HepG2 (cell line): Measurements from ENCODE around the gene PRAMEF20. TPM values are rescaled to one million over a fixed set of nuclear protein-coding genes. Genes with fewer than 3 reads are reported as not detected.

Experiments
- ATAC-seq: fragments of 200-7000 bp; cut with Tn5 transposase; 3 replicates; pipeline ENCODE4 v1.9.1; 2020; ENCODE audit warnings: mild to moderate bottlenecking, moderate library complexity
- BruUV-seq: library from RNA; stranded (reverse); fragments of 400-500 nt; replicated peaks from 2 replicates; lab custom pipeline; 2021; lab: Mats Ljungman, UMichigan
- CTCF ChIA-PET: fragments of 300-600 bp; formaldehyde crosslinking; extraction: SDS; loops from one replicate; lab custom pipeline; 2021; ENCODE audit warnings: low total read pairs, inconsistent platforms, low intra/inter-chr PET ratio; lab: Yijun Ruan, JAX
- POLR2A ChIA-PET: fragments of 350-600 bp; sonication (Branson Sonifier 250); formaldehyde crosslinking; loops from one replicate; lab custom pipeline; 2020; ENCODE audit warnings: antibody characterized with exemption, inconsistent platforms; lab: Yijun Ruan, JAX
- DNase-seq: peaks from one replicate; pipeline ENCODE4 v3.0.0-alpha.2; 2015; ENCODE audit warnings: low spot score
- FAIRE-seq: peaks from 3 replicates; lab custom pipeline; 2011; peaks lifted over from hg19 to GRCh38; lab: Jason Lieb, UNC
- H2AFZ ChIP-seq: one replicate; pipeline ENCODE4 v1.6.1; 2011; ENCODE audit warnings: low read length, inconsistent platforms
- H3K27ac ChIP-seq: fragments of 300-600 bp; 3 replicates; pipeline ENCODE4 v1.8.0; 2011; ENCODE audit warnings: mixed run types, mild to moderate bottlenecking, mixed read lengths, low read length, inconsistent platforms; ENCODE audit not compliant: insufficient read depth; ENCODE audit errors: extremely low read length
- H3K27me3 ChIP-seq, 2 experiments: fragments of 200-600 bp in 1 of 2; 2 replicates in 1 of 2; 3 replicates in 1 of 2; pipeline versions ENCODE4 v1.6.0 to v1.8.0; 2011; ENCODE audit warnings: low read length in 2 of 2, mild to moderate bottlenecking in 2 of 2, moderate library complexity in 2 of 2, inconsistent platforms in 1 of 2; ENCODE audit not compliant: insufficient read depth in 2 of 2, control insufficient read depth in 1 of 2
- H3K36me3 ChIP-seq, 2 experiments: fragments of 200-600 bp in 1 of 2; replicated peaks in 1 of 2; 2 replicates in 1 of 2; 3 replicates in 1 of 2; pipeline versions ENCODE4 v1.5.1 to v1.8.0; 2011; ENCODE audit warnings: low read length in 2 of 2, inconsistent platforms in 1 of 2; ENCODE audit not compliant: insufficient read depth in 2 of 2, control insufficient read depth in 1 of 2
- H3K4me1 ChIP-seq: 2 replicates; pipeline ENCODE4 v1.5.1; 2012; ENCODE audit warnings: low read length, inconsistent platforms; ENCODE audit not compliant: insufficient read depth
- H3K4me2 ChIP-seq: 2 replicates; pipeline ENCODE4 v1.6.0; 2011; ENCODE audit warnings: low read depth, low read length, inconsistent platforms
- H3K4me3 ChIP-seq, 3 experiments: fragments of 200-600 bp in 1 of 3; sonication (generic), shearing (Covaris generic) in 1 of 3; replicated peaks in 1 of 3; 2 replicates each; pipeline ENCODE4 v1.5.1; 2011 to 2016; ENCODE audit warnings: low read length in 3 of 3, inconsistent platforms in 2 of 3, low read depth in 2 of 3, mild to moderate bottlenecking in 2 of 3, control low read depth in 1 of 3, mixed read lengths in 1 of 3; ENCODE audit not compliant: insufficient read depth in 1 of 3
- H3K79me2 ChIP-seq: one replicate; pipeline ENCODE4 v1.6.1; 2011; ENCODE audit warnings: low read length, inconsistent platforms; ENCODE audit not compliant: insufficient read depth
- H3K9ac ChIP-seq: 2 replicates; pipeline ENCODE4 v1.6.0; 2011; ENCODE audit warnings: mild to moderate bottlenecking, low read depth, low read length, inconsistent platforms; ENCODE audit not compliant: insufficient read depth
- H3K9me3 ChIP-seq: 2 replicates; pipeline ENCODE4 v1.5.1; 2012; ENCODE audit warnings: mild to moderate bottlenecking, low read length
- H4K20me1 ChIP-seq: 2 replicates; pipeline ENCODE4 v1.6.0; 2011; ENCODE audit warnings: inconsistent platforms, mild to moderate bottlenecking, low read length, moderate library complexity; ENCODE audit not compliant: insufficient read depth
- EZH2 ChIP-seq: conservative IDR thresholded peaks from 2 replicates; pipeline ENCODE4 v1.6.1; 2012; ENCODE audit warnings: mild to moderate bottlenecking, low read depth, low read length, moderate library complexity
- GFI1 ChIP-seq: sonication (generic); formaldehyde crosslinking; IDR thresholded peaks from 2 replicates; pipeline ENCODE4 v1.5.0; 2020; ENCODE audit warnings: missing genetic modification reagents, mild to moderate bottlenecking, borderline replicate concordance
- IRX3 ChIP-seq: sonication (generic); formaldehyde crosslinking; IDR thresholded peaks from 2 replicates; pipeline ENCODE4 v1.8.1; 2023; ENCODE audit warnings: mild to moderate bottlenecking, low read depth, missing genetic modification reagents, borderline replicate concordance
- NCOA5 ChIP-seq: sonication (generic); formaldehyde crosslinking; IDR thresholded peaks from 2 replicates; pipeline ENCODE4 v1.4.0; 2020; ENCODE audit warnings: missing genetic modification reagents
- ZNF124 ChIP-seq: sonication (generic); formaldehyde crosslinking; IDR thresholded peaks from 2 replicates; pipeline ENCODE4 v1.4.0; 2020; ENCODE audit warnings: missing genetic modification reagents
- ZNF430 ChIP-seq: sonication (generic); formaldehyde crosslinking; IDR thresholded peaks from 2 replicates; pipeline ENCODE4 v1.9.0; 2021; ENCODE audit warnings: mild to moderate bottlenecking, missing genetic modification reagents
- ZZZ3 ChIP-seq: sonication (generic); formaldehyde crosslinking; IDR thresholded peaks from 2 replicates; pipeline ENCODE4 v1.4.0; 2020; ENCODE audit warnings: missing genetic modification reagents, mild to moderate bottlenecking, borderline replicate concordance
- WGBS: methylation state at CpG from one replicate; pipeline ENCODE4 v1.1.6; 2017; ENCODE audit warnings: low lambda C conversion rate; 5-methylcytosine and 5-hydroxymethylcytosine counted together
- in situ Hi-C: cut with HindIII; loops from 2 replicates; pipeline ENCODE4 v1.10.0; 2017; ENCODE audit warnings: low pct_unique_long_range_greater_than_20kb; ENCODE audit not compliant: extremely low pct_ligation_motif_present
- intact Hi-C: fragments of 100-400 bp; cut with micrococcal nuclease; formaldehyde crosslinking; loops from one replicate; pipeline ENCODE4 v1.10.0; 2022; ENCODE audit not compliant: unreplicated experiment
- polyA plus RNA-seq, 8 experiments: library from polyadenylated mRNA; depleted of rRNA in 3 of 8; stranded (reverse) in 7 of 8; unstranded in 1 of 8; fragments of >200 nt; fragmentation: Illumina TruSeq in 4 of 8; extraction: Trizol in 4 of 8; gene quantifications; 2 replicates each; pipeline versions ENCODE4 v1.2.1 to v1.2.3, GENCODE V29; 2011 to 2016; ENCODE audit warnings: low read depth in 4 of 8, missing spikeins in 1 of 8, mixed read lengths in 1 of 8; ENCODE audit not compliant: insufficient read depth in 1 of 8
- total RNA-seq, 5 experiments: library from RNA; depleted of rRNA; stranded (reverse); fragments of >200 nt; fragmentation: Illumina TruSeq; extraction: Trizol; gene quantifications; 2 replicates each; pipeline ENCODE4 v1.2.3, GENCODE V29; 2016; ENCODE audit warnings: low read depth in 1 of 5
- TF ChIP-seq, protein P1 (sequence below): sonication (generic); formaldehyde crosslinking; conservative IDR thresholded peaks from 2 replicates; pipeline ENCODE4 v1.8.0; 2022; ENCODE audit warnings: missing genetic modification reagents
- TF ChIP-seq, protein P2 (sequence below): sonication (generic); formaldehyde crosslinking; IDR thresholded peaks from 2 replicates; pipeline ENCODE4 v1.4.0; 2020; ENCODE audit warnings: missing genetic modification reagents, borderline replicate concordance

PRAMEF20 gene
- total and polyA plus RNA-seq, 2 of the 13 experiments (the other 11 are each of a cell fraction or from before 2014, with no cell fraction given), result not detected

DNA sequence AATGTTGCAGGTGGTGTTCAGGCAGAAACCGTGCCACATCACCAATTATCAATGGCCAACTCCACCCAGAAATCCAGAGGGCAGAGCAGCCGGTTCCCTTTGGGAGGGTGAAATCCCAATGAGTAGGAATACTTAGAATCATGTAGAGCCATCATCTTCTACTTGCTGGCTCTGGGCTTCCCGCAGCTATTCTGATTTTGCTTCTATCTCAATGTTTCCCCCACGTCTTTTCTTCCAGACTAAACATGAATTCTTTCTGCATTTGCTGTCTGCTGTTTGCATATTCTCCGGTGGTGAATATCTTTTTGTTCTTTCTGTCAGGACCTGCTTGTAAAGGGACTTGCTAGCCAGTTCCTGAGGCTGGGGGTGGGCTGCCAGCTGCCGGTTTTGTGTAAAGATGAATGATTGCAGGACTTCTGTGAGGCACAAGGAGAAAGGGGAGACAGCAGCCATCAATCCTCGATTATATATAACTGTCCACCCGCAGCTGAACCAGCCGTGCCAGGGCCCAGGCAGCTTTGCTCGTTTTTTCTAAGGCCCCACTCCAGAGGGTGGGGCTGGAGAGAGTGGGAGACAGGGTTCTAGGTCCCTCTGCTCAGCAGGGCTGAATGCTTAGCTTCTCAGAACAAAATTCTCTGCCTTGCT, 33.2 kb downstream of the PRAMEF20 start:
- H3K4me2 ChIP-seq, result no peak overlapping the region
- in situ Hi-C loops (no loop called here), intact Hi-C loops (no loop called here)
- under 1% methylated on average over 10 of the region's 10 CpGs for WGBS
- no TSS peak for BruUV-seq
- H3K4me1 ChIP-seq, result no peaks in the 10 kb centered on the region
- TF ChIP-seq ZZZ3 (CRISPR knock-in tag), result no peak
- no peak for TF ChIP-seq EZH2
- TF ChIP-seq ZNF430 (CRISPR knock-in tag), result no peak
- TF ChIP-seq GFI1 (CRISPR knock-in tag), result no peak
- no peak for TF ChIP-seq IRX3 (CRISPR knock-in tag)
- TF ChIP-seq, protein P1, sequence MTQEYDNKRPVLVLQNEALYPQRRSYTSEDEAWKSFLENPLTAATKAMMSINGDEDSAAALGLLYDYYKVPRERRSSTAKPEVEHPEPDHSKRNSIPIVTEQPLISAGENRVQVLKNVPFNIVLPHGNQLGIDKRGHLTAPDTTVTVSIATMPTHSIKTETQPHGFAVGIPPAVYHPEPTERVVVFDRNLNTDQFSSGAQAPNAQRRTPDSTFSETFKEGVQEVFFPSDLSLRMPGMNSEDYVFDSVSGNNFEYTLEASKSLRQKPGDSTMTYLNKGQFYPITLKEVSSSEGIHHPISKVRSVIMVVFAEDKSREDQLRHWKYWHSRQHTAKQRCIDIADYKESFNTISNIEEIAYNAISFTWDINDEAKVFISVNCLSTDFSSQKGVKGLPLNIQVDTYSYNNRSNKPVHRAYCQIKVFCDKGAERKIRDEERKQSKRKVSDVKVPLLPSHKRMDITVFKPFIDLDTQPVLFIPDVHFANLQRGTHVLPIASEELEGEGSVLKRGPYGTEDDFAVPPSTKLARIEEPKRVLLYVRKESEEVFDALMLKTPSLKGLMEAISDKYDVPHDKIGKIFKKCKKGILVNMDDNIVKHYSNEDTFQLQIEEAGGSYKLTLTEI (CRISPR knock-in tag), result no peak
- TF ChIP-seq ZNF124, result no peak
- TF ChIP-seq NCOA5 (CRISPR knock-in tag), result no peak
- TF ChIP-seq, protein P2, sequence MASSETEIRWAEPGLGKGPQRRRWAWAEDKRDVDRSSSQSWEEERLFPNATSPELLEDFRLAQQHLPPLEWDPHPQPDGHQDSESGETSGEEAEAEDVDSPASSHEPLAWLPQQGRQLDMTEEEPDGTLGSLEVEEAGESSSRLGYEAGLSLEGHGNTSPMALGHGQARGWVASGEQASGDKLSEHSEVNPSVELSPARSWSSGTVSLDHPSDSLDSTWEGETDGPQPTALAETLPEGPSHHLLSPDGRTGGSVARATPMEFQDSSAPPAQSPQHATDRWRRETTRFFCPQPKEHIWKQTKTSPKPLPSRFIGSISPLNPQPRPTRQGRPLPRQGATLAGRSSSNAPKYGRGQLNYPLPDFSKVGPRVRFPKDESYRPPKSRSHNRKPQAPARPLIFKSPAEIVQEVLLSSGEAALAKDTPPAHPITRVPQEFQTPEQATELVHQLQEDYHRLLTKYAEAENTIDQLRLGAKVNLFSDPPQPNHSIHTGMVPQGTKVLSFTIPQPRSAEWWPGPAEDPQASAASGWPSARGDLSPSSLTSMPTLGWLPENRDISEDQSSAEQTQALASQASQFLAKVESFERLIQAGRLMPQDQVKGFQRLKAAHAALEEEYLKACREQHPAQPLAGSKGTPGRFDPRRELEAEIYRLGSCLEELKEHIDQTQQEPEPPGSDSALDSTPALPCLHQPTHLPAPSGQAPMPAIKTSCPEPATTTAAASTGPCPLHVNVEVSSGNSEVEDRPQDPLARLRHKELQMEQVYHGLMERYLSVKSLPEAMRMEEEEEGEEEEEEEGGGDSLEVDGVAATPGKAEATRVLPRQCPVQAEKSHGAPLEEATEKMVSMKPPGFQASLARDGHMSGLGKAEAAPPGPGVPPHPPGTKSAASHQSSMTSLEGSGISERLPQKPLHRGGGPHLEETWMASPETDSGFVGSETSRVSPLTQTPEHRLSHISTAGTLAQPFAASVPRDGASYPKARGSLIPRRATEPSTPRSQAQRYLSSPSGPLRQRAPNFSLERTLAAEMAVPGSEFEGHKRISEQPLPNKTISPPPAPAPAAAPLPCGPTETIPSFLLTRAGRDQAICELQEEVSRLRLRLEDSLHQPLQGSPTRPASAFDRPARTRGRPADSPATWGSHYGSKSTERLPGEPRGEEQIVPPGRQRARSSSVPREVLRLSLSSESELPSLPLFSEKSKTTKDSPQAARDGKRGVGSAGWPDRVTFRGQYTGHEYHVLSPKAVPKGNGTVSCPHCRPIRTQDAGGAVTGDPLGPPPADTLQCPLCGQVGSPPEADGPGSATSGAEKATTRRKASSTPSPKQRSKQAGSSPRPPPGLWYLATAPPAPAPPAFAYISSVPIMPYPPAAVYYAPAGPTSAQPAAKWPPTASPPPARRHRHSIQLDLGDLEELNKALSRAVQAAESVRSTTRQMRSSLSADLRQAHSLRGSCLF (CRISPR knock-in tag), result no peak
- DNase-seq (no peak), ATAC-seq (no peak), FAIRE-seq (no peak)
- no peaks in the 10 kb centered on the region for H3K36me3 ChIP-seq
- no peaks in the 10 kb centered on the region for H3K79me2 ChIP-seq
- H3K4me3 ChIP-seq, result no peak overlapping the region
- H3K9me3 ChIP-seq, result no peaks in the 10 kb centered on the region
- no peaks in the 10 kb centered on the region for H3K27me3 ChIP-seq
- ChIA-PET POLR2A (no interaction called here), CTCF (no interaction called here)
- H3K9ac ChIP-seq, result no peak overlapping the region
- no peak overlapping the region for H3K27ac ChIP-seq
- no peaks in the 10 kb centered on the region for H4K20me1 ChIP-seq
- no peak overlapping the region for H2AFZ ChIP-seq
